HG02970 (cell line): ENCODE measurements around the gene HNRNPAB.
"Not testable (repeated sequence)": the region's sequence is repeated elsewhere in the genome, so short reads cannot be mapped to it uniquely, and the experiment has no call there.

Source experiments
- ATAC-seq: cut with Tn5 transposase; IDR thresholded peaks from one replicate; pipeline ENCODE4 v1.9.1; 2021; ENCODE audit warnings: mild to moderate bottlenecking, moderate library complexity, moderate number of reproducible peaks; ENCODE audit not compliant: unreplicated experiment, low FRiP score

Gene HNRNPAB

DNA sequence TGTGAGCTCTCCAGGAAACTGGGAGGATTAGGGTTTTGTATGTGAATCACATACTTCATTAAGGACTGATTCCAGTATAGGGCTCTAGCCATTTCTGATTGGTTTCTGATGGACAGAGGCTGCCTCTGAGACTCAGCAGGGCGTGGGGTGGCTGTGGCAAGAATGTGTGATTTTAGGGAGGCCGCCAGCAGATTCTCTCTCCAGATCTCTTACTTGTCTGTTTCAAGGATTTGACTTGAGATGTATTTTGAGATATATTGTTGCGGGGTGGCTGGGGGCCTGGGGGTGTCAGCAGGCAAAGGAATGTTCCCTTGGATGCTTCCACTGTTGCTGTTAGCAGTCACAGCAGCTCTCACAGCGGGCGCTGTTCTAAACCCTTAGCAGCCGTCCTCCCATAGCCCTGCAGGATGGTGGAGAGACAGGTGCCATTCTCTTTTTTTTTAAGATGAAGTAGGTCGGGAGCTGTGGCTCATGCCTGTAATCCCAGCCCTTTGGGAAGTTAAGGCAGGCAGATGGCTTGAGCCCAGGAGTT lies 8.0 kb upstream of the HNRNPAB start:
- no peak for ATAC-seq

DNA sequence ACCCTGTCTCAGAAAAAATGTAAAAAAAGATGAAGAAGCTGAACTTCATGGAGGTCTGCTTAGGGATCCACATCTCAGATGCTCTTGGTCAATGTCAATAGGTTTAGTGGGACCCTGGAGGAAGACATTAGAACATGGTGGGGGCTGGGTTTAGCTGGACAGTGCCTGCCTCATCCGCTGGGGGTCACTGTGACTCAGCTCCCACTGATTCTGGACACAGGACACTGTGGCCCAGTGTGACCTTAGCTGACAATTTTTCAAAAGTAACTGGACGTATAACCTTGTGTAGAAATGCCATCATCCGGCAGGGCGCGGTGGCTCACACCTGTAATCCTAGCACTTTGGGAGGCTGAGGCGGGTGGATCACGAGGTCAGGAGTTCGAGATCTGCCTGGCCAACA lies 7.3 kb upstream of the HNRNPAB start:
- no peak for ATAC-seq

DNA sequence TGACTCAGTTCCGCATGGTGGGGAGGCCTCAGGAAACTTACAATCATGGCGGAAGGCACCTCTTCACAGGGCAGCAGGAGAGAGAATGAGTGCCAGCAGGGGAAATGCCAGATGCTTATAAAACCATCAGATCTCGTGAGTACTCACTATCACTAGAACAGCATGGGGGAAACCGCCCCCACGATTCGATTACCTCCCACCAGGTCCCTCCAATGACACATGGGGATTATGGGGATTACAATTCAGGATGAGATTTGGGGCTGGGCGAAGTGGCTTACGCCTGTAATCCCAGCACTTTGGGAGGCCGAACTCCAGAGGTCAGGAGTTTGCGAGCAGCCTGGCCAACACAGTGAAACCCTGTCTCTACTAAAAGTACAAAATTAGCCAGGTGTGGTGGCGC lies 6.2 kb upstream of the HNRNPAB start:
- ATAC-seq, result not testable (repeated sequence)

DNA sequence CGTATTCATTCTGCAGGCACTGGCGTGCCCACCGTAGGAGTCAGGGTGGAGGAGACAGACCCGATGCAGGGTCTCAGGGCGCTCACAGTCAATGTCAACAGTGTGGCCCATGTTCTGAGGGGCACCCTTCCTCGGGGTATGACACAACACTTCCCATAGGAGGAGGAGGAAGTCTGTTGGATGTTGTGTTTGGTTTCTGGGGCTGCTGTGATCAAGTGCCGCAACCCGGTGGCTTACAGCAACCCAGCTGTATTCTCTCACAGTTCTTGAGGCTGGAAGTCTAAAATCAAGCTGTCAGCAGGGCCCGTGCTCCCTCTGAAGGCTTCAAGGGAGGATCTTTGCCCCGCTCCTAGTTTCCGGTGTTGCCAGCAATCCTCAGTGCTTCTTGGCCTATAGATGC lies 5.6 kb upstream of the HNRNPAB start:
- ATAC-seq, result no peak

DNA sequence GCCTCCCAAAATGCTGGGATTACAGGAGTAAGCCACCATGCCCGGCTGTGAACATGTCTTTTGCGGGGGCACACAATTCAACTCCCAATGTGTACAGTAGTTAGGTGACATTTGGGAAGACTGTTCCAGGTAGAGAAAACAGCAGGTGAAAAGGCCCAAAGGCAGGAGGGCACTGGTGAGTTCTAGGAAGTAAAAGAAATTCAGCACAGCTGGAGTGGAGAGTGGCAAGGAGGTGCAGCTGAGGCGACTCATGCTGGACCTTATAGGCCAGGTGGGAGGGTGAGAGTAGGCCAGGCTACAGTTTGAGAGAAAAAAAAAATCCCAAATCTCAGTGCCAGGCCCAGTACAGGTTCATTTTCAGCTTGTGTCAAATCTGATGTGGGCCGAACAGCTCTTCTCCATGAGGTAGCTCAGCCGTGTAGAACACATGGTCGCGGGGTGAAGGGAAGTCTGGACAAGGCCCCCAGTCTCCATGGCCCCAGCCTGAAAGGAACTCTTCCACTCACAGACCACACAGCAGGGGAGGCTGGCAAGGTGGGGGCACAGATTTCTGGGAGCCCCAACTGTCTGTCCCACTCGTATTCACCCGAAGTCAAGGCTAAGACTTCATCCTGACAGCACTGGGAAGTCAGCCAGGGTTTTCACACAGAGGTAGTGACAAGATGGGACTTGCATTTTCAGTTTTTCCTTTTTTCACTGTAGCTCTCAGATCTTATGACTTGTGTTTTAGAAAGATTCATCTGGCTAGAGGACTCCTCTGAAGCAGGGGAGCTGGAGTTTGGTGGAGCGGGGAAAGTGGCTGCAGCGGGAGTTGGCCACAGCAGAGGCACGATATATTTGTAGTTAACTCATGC lies 4.5 kb upstream of the HNRNPAB start:
- ATAC-seq, result no peak

DNA sequence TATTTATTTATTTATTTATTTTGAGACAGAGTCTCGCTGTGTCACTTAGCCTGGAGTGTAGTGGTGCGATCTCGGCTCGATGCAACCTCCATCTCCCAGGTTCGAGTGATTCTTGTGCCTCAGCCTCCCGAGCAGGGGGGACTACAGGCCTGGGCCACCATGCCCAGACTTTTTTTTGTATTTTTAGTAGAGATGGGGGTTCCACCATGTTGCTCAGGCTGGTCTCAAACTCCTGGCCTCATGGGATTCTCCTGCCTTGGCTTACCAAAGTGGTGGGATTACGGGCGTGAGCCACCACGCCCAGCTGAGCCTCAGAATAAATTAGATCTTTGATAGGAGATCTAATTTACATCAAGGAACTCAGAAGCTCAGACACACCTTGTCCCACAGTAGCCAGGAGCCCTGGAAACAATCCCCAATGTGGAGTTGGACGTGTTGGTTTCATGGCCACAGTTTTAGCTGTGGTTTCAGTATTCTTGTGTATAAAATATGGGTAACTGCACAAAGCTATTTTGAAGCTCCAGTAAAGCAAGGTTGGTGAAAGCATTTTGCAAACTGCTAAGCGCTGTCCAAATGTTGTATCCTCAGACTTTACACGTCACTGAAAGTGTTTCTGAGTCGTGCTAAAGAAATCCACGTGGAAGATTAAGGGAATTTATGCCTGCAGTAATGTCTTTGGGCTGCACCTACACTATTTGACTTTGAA lies 3.0 kb upstream of the HNRNPAB start:
- no peak for ATAC-seq

DNA sequence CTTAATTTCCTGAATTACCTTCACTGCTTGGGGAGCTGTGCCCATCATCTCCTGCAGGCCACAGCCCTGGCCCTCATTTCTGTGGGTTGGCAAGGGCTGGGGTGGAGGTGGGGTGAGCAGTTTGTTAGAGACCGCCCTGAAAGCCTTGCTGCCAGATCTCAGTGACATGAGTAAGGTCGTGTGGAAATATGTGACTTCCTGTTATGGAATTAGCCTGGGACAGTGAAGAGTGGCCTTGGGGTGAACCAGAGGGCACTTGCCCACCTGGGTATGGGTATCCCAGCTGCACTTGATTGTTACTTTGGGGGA lies 2.5 kb upstream of the HNRNPAB start:
- ATAC-seq, result no peak

DNA sequence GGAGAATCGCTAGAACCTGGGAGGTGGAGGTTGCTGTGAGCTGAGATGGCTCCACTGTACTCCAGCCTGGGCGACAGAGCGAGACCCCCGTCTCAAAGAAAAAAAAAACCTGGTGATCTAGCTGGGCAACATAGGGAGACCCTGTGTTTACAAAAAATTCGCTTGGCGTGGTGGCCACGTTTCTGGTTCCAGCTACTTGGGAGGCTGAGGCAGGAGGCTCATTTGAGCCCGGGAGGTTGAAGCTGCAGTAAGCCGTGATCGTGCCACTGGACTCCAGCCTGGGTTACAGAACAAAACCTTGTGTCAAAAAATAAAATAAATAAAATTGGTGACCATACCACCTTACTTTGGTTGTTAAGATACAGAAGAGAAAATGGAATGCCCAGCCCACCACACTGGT lies 1.8 kb upstream of the HNRNPAB start:
- no peak for ATAC-seq

DNA sequence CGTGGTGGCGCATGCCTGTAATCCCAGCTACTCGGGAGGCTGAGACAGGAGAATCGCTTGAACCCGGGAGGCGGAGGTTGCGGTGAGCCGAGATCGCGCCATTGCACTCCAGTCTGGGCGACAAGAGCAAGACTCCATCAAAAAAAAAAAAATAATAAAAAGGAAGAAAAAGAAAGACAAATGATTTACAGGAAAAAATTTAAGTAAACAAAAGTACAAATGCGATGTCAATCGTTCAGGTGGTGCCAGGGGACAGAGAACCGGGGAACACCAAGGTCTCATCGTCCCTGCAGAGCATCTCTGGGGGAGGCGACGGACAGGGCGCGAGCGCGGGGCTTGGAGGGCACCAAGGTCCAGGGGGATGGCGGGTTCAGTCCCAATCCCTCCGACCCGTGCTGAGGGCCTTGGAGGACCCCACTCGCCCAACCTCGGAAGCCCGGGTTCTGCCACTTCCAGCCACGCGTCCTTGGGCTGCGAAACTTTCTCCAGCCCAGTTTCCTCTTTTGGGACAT lies 607 bp upstream of the HNRNPAB start:
- no peak for ATAC-seq

DNA sequence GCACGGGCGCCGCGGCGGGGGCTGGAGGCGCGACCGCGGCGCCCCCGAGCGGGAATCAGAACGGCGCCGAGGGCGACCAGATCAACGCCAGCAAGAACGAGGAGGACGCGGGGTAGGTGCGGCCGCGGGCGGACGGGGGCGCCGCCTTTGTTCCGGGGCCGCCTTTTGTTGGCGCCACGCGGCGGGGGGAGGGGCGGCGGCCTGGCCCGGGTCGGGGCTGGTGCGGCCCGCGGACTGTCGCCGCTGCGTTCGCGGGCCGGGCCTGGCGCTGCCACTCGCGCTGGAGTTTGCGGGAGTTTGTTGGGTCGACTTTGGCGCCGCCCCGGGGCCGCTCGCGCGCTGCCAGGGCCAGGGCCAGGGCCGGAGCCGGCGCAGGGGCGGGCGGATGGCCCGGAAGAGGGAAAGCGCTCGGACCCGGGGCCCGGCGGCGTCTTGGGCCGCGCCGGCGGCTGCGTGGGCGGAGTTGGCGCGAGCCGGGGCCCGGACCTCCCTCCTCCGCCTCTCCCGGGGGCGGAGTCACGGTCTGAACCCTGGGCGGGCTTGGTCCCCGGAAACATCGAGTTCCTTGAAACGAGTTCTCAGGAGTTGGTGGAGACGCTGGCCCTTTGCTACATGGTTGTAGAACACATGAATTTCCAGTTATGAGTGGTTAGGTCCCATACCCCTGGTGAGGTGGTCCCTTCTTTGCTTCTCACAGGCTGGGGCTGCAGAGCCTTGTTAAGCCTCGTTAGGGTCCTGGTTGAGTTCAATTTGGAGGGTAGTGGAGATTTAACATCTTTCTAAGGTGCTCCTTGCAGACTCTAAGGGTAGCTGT lies 809 bp downstream of the HNRNPAB start:
- peak; percentile 48 for ATAC-seq

DNA sequence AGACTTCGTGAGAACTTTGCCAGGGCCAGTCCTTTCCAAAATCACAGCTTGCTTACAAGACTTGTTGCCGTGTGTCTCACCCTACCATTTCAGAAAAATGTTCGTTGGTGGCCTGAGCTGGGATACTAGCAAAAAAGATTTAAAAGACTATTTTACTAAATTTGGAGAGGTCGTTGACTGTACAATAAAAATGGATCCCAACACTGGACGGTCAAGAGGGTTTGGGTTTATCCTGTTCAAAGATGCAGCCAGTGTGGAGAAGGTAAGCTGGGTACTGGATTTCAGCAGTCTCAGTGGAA lies 1.4 kb downstream of the HNRNPAB start:
- ATAC-seq, result no peak

DNA sequence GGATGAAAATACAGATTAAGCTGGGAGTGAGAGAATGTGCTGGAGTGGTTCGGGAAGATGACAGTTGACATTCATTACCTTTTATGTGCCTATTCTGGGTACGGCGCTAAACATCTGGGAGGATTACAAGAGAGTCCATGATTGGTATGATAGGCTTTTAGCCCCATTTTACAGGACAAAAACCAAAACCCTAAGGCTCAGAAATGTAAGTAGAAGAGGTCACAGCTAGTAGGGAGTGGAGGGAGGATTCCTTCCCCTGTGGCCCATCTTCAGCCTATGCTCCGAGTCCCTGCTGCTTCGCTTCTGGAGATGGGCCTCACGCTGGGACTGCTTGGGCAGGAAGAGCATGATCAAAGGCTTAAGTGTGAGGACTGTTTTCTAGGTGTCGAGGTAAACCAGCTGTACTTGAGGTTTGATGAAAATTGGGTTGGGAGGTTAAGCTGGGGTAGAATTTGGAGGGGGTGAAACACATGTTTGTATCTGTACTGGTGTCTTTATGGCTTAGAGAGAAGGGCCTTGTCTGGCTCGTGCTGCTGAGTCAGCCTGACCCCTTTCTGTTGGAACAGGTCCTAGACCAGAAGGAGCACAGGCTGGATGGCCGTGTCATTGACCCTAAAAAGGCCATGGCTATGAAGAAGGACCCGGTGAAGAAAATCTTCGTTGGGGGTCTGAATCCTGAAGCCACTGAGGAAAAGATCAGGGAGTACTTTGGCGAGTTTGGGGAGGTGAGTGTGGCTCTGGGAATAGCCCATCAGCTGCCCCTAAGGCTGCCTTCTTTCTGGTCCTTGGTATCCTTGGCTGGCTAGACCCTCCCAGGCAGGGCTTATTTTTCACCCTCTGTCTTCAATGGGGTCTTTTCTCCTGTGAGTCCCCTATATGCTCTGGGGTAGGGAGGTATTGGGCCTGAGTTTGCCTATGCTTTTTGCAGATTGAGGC lies 2.1 kb downstream of the HNRNPAB start:
- ATAC-seq, result no peak

DNA sequence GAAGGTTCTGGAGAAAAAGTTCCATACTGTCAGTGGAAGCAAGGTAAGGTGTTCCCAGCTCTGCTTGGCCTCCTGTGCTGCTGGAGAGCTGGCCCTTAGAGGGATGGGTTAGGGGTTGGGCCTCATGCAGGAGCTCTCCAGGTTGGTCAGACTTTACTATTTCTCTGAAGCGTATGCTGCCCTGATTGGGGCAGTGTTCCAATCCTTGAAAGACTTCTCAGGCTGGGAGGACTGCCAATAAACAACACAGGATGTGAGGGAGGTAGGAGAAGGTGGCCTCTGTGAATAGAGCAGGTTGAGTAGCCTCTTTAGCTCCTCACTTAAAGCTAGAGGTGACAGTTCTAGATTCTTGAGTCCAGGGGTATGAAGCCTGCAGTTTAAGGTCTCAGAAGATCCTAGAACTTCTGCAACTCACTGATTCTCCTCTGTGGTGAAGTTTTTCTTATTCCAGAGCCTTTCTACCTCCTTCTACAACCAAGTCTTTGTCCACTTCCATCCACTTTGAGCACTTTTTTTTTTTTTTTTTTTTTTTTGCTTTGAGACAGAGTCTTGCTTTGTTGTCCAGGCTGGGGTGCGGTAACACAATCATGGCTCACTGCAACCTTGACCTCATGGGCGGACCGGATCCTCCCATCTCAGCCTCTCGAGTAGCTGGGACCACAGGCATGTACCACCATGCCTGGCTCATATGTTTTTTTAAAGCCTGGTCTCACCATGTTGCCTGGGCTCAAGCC lies 3.0 kb downstream of the HNRNPAB start:
- no peak for ATAC-seq

DNA sequence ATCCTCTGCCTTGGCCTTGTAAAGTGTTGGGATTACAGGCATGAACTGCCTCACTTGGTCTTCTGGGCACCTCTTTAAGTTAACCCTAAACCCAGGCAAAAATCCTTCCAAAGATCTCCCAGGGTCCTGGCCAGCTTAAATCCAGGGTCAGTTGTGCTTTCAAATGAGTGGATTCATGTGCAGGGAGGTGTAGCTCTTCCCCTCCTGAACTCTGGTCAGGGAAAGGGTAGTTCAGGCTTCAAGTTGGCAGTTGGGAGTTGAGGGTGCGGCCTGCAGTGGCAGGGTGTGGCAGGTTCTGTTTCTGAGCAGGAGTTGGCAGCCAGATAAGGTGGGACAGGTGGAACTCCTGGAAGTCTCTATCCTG lies 3.6 kb downstream of the HNRNPAB start:
- ATAC-seq, result no peak

DNA sequence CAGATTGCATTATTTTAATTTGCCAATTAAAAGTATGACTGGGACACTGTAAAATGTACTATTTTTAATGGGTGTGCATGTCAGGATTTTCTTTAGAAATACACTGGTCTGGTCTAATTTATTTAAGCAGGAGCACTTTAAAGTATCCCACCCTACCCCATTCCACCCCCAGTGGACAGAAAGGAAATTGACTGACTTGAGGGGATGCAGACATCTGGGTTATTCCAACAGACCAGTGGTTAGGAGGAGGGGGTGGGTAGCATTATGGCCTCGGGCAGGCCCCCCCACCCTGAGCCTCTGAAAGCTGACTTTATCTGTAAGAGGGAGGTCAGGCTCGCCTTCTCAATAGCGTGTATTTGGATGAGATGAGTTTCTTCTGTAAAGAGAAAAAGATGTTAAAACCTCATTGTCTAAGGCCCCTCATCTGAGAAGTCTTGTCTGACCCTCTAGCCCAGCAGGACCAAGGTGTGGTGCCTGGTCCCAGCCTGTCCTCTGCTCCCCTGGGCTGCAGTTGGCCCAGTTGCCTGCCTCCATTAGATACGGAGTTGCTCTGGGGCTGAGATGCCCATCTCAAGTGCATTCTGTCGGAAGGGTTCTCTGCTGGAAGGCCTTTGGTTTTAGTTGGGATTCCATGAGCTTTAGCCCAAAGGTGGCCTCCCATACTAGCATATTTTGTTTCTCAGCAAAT lies 4.4 kb downstream of the HNRNPAB start:
- ATAC-seq, result no peak

DNA sequence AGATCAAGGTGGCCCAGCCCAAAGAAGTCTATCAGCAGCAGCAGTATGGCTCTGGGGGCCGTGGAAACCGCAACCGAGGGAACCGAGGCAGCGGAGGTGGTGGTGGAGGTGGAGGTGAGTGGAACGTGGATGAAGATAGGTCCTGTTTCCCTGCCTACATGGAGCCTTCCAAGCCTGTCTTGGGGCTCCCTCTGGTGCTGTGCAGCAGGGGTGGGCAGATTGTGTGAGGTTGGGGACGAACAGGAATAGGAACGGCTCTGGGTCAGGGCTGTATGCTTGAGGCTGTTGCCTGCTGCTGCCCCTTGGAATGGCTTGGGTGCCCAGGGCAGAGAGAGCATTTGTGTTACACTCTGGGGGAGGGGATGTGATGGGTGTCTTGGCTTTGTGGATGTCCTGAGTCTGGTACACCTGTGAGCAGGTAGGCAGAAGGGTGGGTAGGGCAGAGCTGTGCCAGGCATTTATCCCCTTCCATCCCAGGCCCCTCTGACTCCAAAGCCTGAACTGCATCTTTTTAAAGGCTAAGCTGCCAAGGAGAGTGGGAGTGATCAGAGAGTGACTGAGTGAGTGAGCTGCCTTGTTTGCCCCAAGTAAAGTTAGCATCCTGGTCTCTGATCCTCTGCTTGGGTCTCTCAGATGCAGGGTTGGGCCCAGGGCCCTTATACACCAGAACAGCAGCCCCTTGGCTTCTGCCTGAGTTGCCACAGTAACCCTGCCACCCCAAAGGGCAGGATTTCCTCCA lies 5.2 kb downstream of the HNRNPAB start:
- ATAC-seq, result no peak

DNA sequence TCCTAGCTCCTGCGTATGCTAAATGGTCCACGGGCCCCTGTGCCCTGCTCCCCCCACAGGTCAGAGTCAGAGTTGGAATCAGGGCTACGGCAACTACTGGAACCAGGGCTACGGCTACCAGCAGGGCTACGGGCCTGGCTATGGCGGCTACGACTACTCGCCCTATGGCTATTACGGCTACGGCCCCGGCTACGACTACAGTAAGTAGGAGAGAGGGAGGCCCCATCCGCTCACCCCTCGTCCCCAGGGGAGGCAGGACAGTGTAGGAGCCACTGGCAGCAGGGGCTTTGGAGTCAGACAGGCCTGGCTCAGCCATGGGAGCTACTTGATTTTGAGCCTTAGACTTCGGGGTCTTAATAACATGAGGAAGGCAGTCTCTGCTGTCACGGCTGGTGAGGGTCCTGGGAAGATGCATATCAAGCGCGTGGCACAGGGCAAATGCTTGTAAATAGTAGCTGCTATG lies 5.8 kb downstream of the HNRNPAB start:
- ATAC-seq, result no peak

DNA sequence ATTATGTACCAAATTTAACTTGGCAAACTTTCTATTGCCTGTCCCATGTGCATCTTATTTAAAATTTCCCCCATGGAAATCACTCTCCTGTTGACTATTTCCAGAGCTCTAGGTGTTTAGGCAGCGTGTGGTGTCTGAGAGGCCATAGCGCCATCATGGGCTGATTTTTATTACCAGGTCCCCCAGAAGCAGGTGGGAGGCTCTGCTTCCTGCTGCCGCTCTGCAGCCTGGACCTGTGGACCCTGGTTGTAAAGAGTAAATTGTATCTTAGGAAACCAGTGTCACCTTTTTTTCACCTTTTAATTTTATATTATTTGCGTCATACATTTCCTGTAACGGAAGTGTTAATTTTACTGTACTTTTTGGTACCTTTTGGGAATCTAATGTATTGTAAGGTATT lies 6.4 kb downstream of the HNRNPAB start:
- ATAC-seq, result no peak
